ENCODE measurements around the gene PPFIBP2.
A peak's percentile ranks its signal among the peaks of the same experiment; 100 is the strongest.

PPFIBP2 gene

GRCh38 chr11:7513234-7514098, at the start of gene PPFIBP2:
Gene PPFIBP2 (plus strand): TSS chr11:7513999. CDS start chr11:7549476, 35,477 bp downstream.
- peak within 1 kb of the TSS; percentile 61 for H3K4me3 ChIP-seq (ENCODE audit: low read depth, low read length)
- peak; percentile 69 for TF ChIP-seq CTCF (IDR thresholded peaks at IDR 0.05; ENCODE audit: low read depth, low read length, missing control alignments)
- in situ Hi-C loops (cut with HindIII; ENCODE audit: low sequenced_read_pairs): no loop called here
- DNase-seq (ENCODE audit: low read depth): peak; percentile 13

GRCh38 chr11:7467652-7468051, 46.1 kb upstream of the PPFIBP2 start:
- no peak overlapping the region for H3K4me3 ChIP-seq (ENCODE audit: low read depth, low read length)
- no peak for DNase-seq (ENCODE audit: low read depth)
- in situ Hi-C loops (cut with HindIII; ENCODE audit: low sequenced_read_pairs): no loop called here
- TF ChIP-seq CTCF (IDR thresholded peaks at IDR 0.05; ENCODE audit: low read depth, low read length, missing control alignments): no peak

- no peak for DNase-seq (ENCODE audit: low read depth)
- TF ChIP-seq CTCF (IDR thresholded peaks at IDR 0.05; ENCODE audit: low read depth, low read length, missing control alignments): no peak
- in situ Hi-C loops (cut with HindIII; ENCODE audit: low sequenced_read_pairs): no loop called here
- H3K4me3 ChIP-seq (ENCODE audit: low read depth, low read length): no peak overlapping the region
These were observed 44.4 kb upstream of the PPFIBP2 start for GRCh38 chr11:7469351-7469865.

GRCh38 chr11:7471071-7471470, 42.7 kb upstream of the PPFIBP2 start:
- in situ Hi-C loops (cut with HindIII; ENCODE audit: low sequenced_read_pairs): no loop called here
- H3K4me3 ChIP-seq (ENCODE audit: low read depth, low read length): no peak overlapping the region
- no peak for TF ChIP-seq CTCF (IDR thresholded peaks at IDR 0.05; ENCODE audit: low read depth, low read length, missing control alignments)
- no peak for DNase-seq (ENCODE audit: low read depth)

- no peak for TF ChIP-seq CTCF (IDR thresholded peaks at IDR 0.05; ENCODE audit: low read depth, low read length, missing control alignments)
- in situ Hi-C loops (cut with HindIII; ENCODE audit: low sequenced_read_pairs): no loop called here
- H3K4me3 ChIP-seq (ENCODE audit: low read depth, low read length): no peak overlapping the region
- no peak for DNase-seq (ENCODE audit: low read depth)
These were observed 40.1 kb upstream of the PPFIBP2 start for GRCh38 chr11:7473717-7474116.

GRCh38 chr11:7480113-7480512, 33.7 kb upstream of the PPFIBP2 start:
- no peak for DNase-seq (ENCODE audit: low read depth)
- in situ Hi-C loops (cut with HindIII; ENCODE audit: low sequenced_read_pairs): no loop called here
- no peak for TF ChIP-seq CTCF (IDR thresholded peaks at IDR 0.05; ENCODE audit: low read depth, low read length, missing control alignments)
- H3K4me3 ChIP-seq (ENCODE audit: low read depth, low read length): no peak overlapping the region
